Right cardiac atrium (tissue), 5 donors: ENCODE results near the gene PAXX. TPM values are rescaled to one million over a fixed set of nuclear protein-coding genes. Genes with fewer than 3 reads are reported as not detected.

Source experiments
- ATAC-seq, 2 donors: fragments of 200-7000 bp; cut with Tn5 transposase; one replicate each; pipeline versions ENCODE4 v1.8.0 to v1.9.1; 2020; ENCODE audit warnings: moderate library complexity in 2 of 2, mild to moderate bottlenecking in 1 of 2
- DNase-seq, 3 donors: peaks; one replicate each; pipeline ENCODE4 v3.0.0-alpha.2; 2020
- H3K27ac ChIP-seq: one replicate; pipeline ENCODE4 v1.5.1; 2013; ENCODE audit warnings: mild to moderate bottlenecking, low read length, control low read depth, moderate library complexity
- H3K27me3 ChIP-seq: one replicate; pipeline ENCODE4 v1.6.1; 2013; ENCODE audit not compliant: control insufficient read depth, insufficient read depth
- H3K4me1 ChIP-seq: one replicate; pipeline ENCODE4 v1.6.1; 2013; ENCODE audit warnings: low read length; ENCODE audit not compliant: control insufficient read depth, insufficient read depth
- H3K4me3 ChIP-seq: one replicate; pipeline ENCODE4 v1.5.1; 2013; ENCODE audit warnings: low read length, control low read depth
- H3K9me3 ChIP-seq: one replicate; pipeline ENCODE4 v1.6.1; 2013; ENCODE audit warnings: low read length; ENCODE audit not compliant: control insufficient read depth
- WGBS: extraction: QIAGEN DNeasy Blood & Tissue Kit; methylation state at CpG from one replicate; pipeline ENCODE4 v1.1.7; 2013; 5-methylcytosine and 5-hydroxymethylcytosine counted together
- intact Hi-C, 4 donors: fragments of 100-400 bp; cut with DNase I; formaldehyde crosslinking; loops; one replicate each; pipeline versions ENCODE4 v1.11.0 to v1.14.0; 2022 to 2023
- polyA plus RNA-seq: library from polyadenylated mRNA; stranded (reverse); fragments of 200-250 nt; gene quantifications from one replicate; pipeline ENCODE4 v1.2.3, GENCODE V29; 2013
- total RNA-seq, 4 donors: library from RNA; stranded (reverse); fragmentation: NEBNext Ultra II Directional; extraction: Animal tissue kit (Norgen Biotek cat#: 25700); gene quantifications; one replicate each; pipeline ENCODE4 v1.2.1, GENCODE V29; 2021
- donor health status: healthy with polysubstance abuse.
- donor health status: DM: no; HTN: yes; CAD: no.
- donor health status: DM: no; HTN: no; CAD: no.
- donor health status: DM: no; HTN: yes; CAD: no; lungs with severe emphysema.
- donor health status: DM: yes; HTN: yes; CAD: no.

The PAXX gene
- total and polyA plus RNA-seq, 5 donors = 24.8 to 44.5 (median 29.4) TPM

DNA sequence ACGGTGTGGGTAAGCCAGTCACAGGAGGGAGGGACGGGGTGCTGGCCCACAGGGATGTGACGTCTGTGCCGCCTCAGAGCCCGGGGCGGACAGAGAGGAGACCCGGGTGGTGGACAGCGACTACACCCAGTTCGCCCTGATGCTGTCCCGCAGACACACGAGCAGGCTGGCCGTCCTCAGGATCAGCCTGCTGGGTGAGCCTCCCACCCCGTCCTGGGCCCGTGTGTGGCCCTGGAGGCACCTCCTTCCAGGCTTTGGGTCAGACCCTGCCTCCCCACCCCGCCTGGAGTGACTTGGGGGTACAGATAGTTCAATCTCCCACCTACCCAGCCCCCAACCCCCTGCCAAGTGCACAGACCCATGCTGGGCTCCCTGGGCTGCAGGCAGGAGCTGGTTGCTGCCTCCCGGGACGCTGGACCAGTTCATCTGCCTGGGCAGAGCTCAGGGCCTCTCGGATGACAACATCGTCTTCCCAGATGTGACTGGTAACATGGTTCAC lies 38.4 kb upstream of the PAXX start:
- H3K27ac ChIP-seq = no peak overlapping the region

DNA sequence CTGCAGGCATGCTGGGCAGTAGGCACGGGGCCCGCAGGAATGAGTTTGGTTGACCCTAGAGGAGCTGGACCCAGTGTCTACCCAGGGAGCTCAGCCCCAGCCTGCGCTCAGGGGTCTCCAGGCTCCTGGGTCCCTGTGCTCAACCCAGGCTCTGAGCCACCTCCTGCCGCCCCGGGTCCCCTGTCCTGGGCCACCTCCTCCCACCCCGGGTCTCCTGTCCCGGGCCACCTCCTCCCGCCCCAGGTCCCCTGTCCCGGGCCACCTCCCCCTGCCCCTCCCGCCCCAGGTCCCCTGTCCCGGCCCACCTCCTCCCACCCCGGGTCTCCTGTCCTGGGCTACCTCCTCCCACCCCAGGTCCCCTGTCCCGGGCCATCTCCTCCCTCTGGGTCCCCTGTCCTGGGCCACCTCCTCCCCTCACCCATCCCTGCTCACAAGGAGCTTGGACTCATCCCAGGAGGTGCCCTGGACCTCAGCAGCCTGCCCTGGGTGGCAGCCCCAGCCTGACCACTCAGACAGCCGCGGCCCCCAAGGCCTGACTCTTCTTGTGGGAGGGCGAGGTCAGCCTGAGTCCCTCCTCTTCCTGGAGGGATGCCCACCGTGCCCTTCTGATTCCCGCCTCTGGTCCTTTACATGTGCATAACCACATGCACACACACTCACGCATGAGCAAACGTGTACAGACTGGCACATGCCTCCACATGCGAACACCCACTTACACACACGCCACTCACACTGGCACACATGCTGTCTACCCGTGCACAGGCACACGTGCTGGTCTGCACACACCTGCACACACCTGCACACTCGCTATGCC lies 37.7 kb upstream of the PAXX start:
- H3K27ac ChIP-seq = no peak overlapping the region
- 87% methylated on average over 25 of the region's 25 CpGs for WGBS
- no peak overlapping the region for H3K4me3 ChIP-seq
- ATAC-seq (no peak), DNase-seq (peak in 2 of 3 donors; percentile 37 to 50)
- no peaks in the 10 kb centered on the region for H3K9me3 ChIP-seq
- intact Hi-C loops = loop anchor here in 1 of 4 donors (5.0 kb wide), 1 partner anchor 73 kb away; the partner anchor contains the start of gene ABCA2
- H3K27me3 ChIP-seq = no peaks in the 10 kb centered on the region
- H3K4me1 ChIP-seq = no peaks in the 10 kb centered on the region

More for the DNA sequence above, 38.4 kb upstream of the PAXX start:
- H3K27me3 ChIP-seq = no peaks in the 10 kb centered on the region
- no peak for ATAC-seq
- DNase-seq = peak in 2 of 3 donors; percentile 35 to 53
- no peaks in the 10 kb centered on the region for H3K9me3 ChIP-seq
- WGBS = 81% methylated on average over 19 of the region's 19 CpGs
- H3K4me3 ChIP-seq = no peak overlapping the region
- no peaks in the 10 kb centered on the region for H3K4me1 ChIP-seq
- intact Hi-C loops = loop anchor here in 1 of 4 donors (5.0 kb wide), 1 partner anchor 73 kb away; the partner anchor contains the start of gene ABCA2

DNA sequence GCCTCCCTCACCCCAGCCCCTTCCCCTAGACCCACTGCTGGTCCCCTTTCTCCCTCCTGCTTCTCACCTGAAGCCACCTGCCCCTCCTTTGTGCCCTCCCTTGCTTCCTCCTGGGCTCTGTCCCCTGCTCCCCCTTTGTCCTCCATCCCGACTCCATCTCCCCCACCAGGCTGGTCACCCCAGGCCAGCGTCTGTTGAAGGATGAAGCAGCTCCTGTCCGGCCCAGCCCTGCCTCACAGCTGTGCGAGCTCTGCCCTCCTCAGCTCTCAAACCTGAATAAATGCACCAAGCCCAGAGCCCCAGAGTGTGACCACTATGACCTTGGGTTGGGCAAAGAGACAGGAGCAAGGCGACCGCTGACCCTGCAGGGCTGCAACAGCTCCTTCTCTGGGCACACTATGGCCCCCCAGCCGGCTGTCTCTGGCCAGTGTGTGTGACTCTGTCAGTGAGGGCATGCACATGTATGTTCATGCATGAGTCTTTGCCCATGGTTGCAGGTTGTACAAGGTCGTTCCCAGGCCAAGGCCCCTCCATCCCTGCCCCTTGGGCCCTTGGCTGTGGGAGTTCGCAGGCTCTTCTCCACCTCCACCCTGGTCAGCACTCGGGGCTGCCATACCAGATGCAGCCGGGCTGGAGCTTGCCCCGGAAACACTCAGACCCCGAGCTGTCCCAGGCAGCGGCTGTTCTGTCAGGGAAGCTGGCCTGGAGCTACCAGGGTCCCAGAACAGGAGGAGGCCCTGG lies 36.9 kb upstream of the PAXX start:
- intact Hi-C loops = no loop called here
- Histone ChIP-seq H3K27me3 (no peaks in the 10 kb centered on the region), H3K27ac (no peak overlapping the region), H3K4me1 (no peaks in the 10 kb centered on the region), H3K4me3 (no peak overlapping the region), H3K9me3 (no peaks in the 10 kb centered on the region)
- DNase-seq = peak in 2 of 3 donors; percentile 23 to 26
- ATAC-seq = no peak
- WGBS = 85% methylated on average over 14 of the region's 14 CpGs

DNA sequence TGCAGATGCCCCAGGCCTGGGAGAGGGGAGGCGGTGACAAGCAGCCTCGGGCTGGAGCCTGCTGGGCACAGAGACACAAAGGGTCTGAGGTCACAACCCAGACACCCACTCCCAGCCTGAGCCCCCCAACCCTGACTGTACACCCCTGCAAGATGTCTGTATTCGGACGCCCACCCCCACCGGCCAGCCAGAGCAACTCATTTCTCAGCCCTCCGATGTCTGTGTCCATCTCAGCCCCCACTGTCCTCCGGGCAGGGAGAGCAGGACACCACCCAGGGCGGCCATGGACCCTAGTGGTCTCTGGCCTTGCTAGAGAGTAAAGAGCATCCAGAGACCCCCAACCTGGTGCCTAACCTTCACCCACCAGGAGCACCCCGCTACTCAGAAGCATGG lies 36.3 kb upstream of the PAXX start:
- WGBS = 95% methylated on average over 9 of the region's 9 CpGs
- ATAC-seq = no peak

DNA sequence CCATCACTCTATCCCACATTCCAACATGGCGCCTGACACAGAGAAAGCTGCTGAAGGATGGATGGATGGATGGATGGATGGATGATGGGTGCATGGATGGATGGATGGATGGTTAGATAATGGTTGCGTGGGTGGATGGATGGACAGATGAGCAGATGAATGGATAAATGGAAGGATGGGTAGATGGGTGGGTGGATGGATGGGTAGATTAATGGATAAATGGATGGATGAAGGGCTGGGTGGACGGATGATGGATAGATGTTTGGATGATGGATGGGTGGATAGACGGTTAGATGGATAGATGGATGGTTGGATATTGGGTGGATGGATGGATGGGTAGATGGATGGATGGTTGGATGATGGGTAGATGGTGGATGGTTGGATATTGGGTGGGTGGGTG lies 35.6 kb upstream of the PAXX start:
- DNase-seq (no peak), ATAC-seq (no peak)
- Histone ChIP-seq H3K9me3 (no peaks in the 10 kb centered on the region), H3K27ac (no peak overlapping the region), H3K27me3 (no peaks in the 10 kb centered on the region), H3K4me1 (no peaks in the 10 kb centered on the region), H3K4me3 (no peak overlapping the region)
- intact Hi-C loops = no loop called here
- 96% methylated on average over 4 of the region's 4 CpGs for WGBS

More for the DNA sequence above, 36.3 kb upstream of the PAXX start:
- intact Hi-C loops = no loop called here
- H3K27ac ChIP-seq = no peak overlapping the region
- DNase-seq = peak in 2 of 3 donors; percentile 14 to 44
- no peak overlapping the region for H3K4me3 ChIP-seq
- H3K27me3 ChIP-seq = no peaks in the 10 kb centered on the region
- no peaks in the 10 kb centered on the region for H3K4me1 ChIP-seq
- H3K9me3 ChIP-seq = no peaks in the 10 kb centered on the region

DNA sequence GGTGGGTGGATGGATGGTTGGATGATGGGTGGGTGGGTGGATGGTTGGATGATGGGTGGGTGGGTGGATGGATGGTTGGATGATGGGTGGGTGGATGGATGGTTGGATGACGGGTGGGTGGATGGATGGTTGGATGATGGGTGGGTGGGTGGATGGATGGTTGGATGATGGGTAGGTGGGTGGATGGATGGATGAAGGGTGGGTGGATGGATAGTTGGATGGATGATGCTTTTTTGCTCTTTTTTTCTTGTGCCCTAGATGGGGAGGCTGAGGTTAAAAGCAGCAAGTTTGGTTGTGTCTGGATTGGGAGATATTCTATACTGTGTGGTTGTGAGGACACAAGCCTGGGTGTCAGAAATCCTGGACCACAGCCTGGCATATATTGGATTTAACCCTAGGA lies 34.8 kb upstream of the PAXX start:
- no peak overlapping the region for H3K4me3 ChIP-seq
- H3K9me3 ChIP-seq = no peaks in the 10 kb centered on the region
- no peak overlapping the region for H3K27ac ChIP-seq
- H3K27me3 ChIP-seq = no peaks in the 10 kb centered on the region
- no peaks in the 10 kb centered on the region for H3K4me1 ChIP-seq
- ATAC-seq = no peak
- no peak for DNase-seq
- intact Hi-C loops = no loop called here
- 100% methylated on average over 1 of the region's 1 CpG for WGBS

DNA sequence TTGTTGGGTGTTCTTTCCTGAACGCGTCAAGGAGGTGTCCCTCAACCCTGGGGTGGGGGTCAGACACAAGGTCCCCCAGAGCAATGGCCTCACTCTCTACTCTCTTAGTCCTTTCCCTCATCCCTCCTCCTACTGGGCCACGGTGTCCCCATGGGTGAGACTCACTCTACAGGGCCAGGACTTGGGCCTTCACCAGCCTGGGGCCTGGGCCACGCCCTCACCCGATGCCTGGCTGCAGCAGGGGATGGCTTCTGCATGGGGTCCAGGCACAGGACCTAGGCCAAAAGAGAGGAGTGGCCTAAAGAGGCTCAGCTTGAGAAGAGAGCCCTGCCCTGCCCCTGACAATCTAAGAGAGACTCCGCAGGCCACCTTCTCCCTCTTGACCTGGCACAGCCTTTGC lies 34.3 kb upstream of the PAXX start:
- Histone ChIP-seq H3K9me3 (no peaks in the 10 kb centered on the region), H3K27me3 (no peaks in the 10 kb centered on the region), H3K27ac (no peak overlapping the region), H3K4me1 (no peaks in the 10 kb centered on the region), H3K4me3 (no peak overlapping the region)
- ATAC-seq (no peak), DNase-seq (peak in 2 of 3 donors; percentile 5 to 9)
- intact Hi-C loops = no loop called here
- 90% methylated on average over 6 of the region's 6 CpGs for WGBS

DNA sequence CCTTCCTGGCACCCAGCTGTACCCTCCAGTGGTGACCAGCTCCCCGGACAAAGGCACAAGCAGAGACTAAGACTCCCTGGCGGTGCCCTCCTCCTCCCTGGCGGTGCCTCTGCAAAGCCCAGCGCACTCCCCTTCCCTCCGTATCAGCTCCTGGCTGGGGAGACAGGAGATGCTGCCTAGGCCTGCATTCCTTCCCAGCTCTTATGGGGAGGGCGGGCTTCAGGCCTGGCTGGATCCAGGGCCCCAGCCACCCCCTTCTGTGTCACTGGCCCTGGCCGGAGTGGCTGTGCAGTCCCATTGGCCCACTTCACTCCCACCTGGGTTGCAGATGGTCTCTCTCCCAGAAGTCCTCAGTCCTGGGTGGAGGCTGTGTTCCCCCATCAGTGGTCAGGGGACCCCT lies 33.7 kb upstream of the PAXX start:
- ATAC-seq (no peak), DNase-seq (peak in 1 of 3 donors; percentile 36)
- no peaks in the 10 kb centered on the region for H3K9me3 ChIP-seq
- H3K27ac ChIP-seq = no peak overlapping the region
- no peaks in the 10 kb centered on the region for H3K27me3 ChIP-seq
- 97% methylated on average over 7 of the region's 7 CpGs for WGBS
- H3K4me3 ChIP-seq = no peak overlapping the region
- intact Hi-C loops = no loop called here
- H3K4me1 ChIP-seq = no peaks in the 10 kb centered on the region

DNA sequence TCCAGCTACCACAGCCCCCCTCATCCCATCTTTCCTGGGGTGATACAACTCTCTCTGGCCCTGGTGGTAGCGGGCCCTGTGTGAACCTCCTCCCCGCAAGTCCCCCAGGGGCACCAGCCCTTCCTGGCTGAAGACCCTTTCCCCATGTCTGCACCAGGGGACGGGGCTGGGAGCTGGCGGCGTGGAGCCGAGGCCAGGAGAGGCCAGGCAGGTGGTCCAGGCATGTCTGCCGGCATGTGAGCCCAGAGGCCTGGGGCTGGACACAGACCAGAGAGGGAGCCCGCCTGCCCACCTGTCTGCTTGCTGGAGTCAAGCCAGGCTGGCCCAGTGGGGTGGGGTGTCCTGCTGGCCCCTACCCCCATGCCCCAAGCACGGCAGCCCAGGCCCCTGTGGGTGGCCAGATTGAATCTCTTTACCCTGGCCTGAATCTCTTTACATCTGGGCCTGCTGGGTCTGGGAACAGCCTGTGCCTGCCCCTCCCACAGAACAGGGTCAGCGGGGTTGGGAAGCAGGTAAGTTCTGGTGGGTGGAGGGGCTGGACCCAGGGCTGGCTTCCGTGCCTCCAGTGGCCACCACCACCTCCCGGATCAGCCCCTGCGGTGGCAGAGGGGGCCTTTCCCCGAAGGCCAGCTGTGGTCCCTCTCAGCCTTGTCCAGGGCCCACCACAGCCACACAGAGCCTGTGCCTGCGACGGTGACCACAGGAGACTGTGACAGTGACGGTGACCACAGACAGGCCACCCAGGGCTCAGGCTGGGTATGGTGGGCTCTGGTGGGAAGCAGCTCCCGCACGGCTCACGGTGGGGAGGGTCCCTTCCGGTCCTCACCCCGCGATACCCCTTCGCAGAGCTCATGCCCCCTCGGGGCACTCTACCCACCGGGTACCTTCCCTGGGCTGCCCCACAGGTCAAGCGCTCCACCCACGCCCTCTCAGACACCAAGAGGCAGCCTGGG lies 33.0 kb upstream of the PAXX start:
- Histone ChIP-seq H3K27ac (no peak overlapping the region), H3K4me3 (no peak overlapping the region), H3K4me1 (no peaks in the 10 kb centered on the region), H3K27me3 (no peaks in the 10 kb centered on the region), H3K9me3 (no peaks in the 10 kb centered on the region)
- WGBS = 87% methylated on average over 28 of the region's 28 CpGs
- ATAC-seq = no peak
- DNase-seq = peak in 2 of 3 donors; percentile 23 to 58
- intact Hi-C loops = no loop called here

DNA sequence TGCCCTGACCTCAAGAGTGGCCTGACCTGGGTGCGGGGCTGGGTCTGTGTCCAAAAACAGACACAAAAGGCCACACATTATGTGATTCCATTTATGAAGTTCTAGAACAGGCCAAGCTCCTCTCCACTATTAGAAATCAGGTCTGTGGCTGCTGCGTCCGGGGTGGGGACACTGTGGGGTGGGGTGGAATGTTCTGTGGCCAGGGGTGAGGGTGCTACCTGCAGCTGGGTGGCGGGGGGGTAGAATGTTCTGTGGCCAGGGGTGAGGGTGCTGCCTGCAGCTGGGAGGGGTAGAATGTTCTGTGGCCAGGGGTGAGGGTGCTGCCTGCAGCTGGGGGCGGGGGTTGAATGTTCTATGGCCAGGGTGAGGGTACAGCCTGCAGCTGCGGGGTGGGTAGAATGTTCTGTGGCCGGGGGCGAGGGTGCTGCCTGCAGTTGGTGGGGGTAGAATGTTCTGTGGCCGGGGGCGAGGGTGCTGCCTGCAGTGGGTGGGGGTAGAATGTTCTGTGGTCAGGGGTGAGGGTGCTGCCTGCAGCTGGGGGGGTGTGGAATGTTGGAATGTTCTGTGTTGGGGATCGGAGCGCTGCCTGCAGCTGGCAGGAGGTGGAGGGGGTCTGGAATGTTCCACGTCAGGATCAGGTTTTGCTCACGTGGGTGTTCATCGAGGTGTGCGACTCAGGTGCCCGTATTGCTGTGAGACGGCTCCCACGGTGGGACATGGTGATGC lies 31.8 kb upstream of the PAXX start:
- Histone ChIP-seq H3K4me3 (no peak overlapping the region), H3K27me3 (no peaks in the 10 kb centered on the region), H3K27ac (no peak overlapping the region), H3K9me3 (no peaks in the 10 kb centered on the region), H3K4me1 (no peaks in the 10 kb centered on the region)
- no peak for ATAC-seq
- intact Hi-C loops = no loop called here
- no peak for DNase-seq
- WGBS = 82% methylated on average over 19 of the region's 19 CpGs
